ENCODE measurements around the gene CEP126. TPM values are rescaled to one million over a fixed set of nuclear protein-coding genes. Genes with fewer than 3 reads are reported as not detected.

Gene CEP126
- total and polyA plus RNA-seq, 8 donors = 3.6 to 18.2 (median 12.6) TPM

- Histone ChIP-seq H3K4me3 (peak within 1 kb of the TSS; percentile 38 to 53), H3K4me1 (no peaks in the 10 kb centered on the region), H3K36me3 (no peaks in the 10 kb centered on the region), H3K27me3 (peaks cover 0 to 33% of the 10 kb centered on the region in 2 donors), H3K27ac (peak within 1 kb of the TSS; percentile 20 to 63), H3K9me3 (no peaks in the 10 kb centered on the region)
- TF ChIP-seq CTCF (IDR thresholded peaks at IDR 0.05) = no peak
- peak; percentile 98 for ATAC-seq
- peak; percentile 71 to 92 (median 84) for DNase-seq
- intact Hi-C loops (cut with DNase I) = no loop called here
These were observed 132.6 kb downstream of the CEP126 start, which contains the start of gene CFAP300 for GRCh38 chr11:102047305-102047924. CFAP300 (plus strand) TSS chr11:102047437; CDS start chr11:102047471, 34 bp downstream.

Other genes starting within 250 kb of the CEP126 start
- gene ANGPTL5, start 1.5 kb downstream of the CEP126 start, total RNA-seq = under 1 TPM; 0.09 to 0.34 TPM
- gene ANGPTL5, start 1.5 kb downstream of the CEP126 start, polyA plus RNA-seq (ENCODE audit: insufficient read length in 6 of 6) = under 1 TPM in 2 of 6 donors, not detected in 4; 0.08 to 0.18 TPM
- 1 to 10 TPM; 6.2 to 8.1 TPM for gene CFAP300, start 132.4 kb downstream of the CEP126 start, total RNA-seq
- 10 to 100 TPM in 2 of 6 donors, 1 to 10 TPM in 4; 4.9 to 12.1 (median 8.4) TPM for gene CFAP300, start 132.4 kb downstream of the CEP126 start, polyA plus RNA-seq (ENCODE audit: insufficient read length in 6 of 6)
- 100 to 1,000 TPM; 105 to 165 TPM for gene YAP1, start 195.4 kb downstream of the CEP126 start, total RNA-seq
- gene YAP1, start 195.4 kb downstream of the CEP126 start, polyA plus RNA-seq (ENCODE audit: insufficient read length in 6 of 6) = 100 to 1,000 TPM; 324 to 384 (median 336) TPM